MCF 10A (cell line): ENCODE data around the gene ZNF488. TPM values are rescaled to one million over a fixed set of nuclear protein-coding genes. Genes with fewer than 3 reads are reported as not detected.

Experiments
- BruUV-seq: library from RNA; stranded (reverse); fragments of 400-500 nt; replicated peaks from 2 replicates; lab custom pipeline; 2021; lab: Mats Ljungman, UMichigan
- CTCF ChIA-PET: fragments of 300-600 bp; sonication (Branson Sonifier 250); formaldehyde crosslinking; extraction: SDS; loops from one replicate; lab custom pipeline; 2021; ENCODE audit warnings: antibody characterized with exemption, inconsistent platforms; lab: Yijun Ruan, JAX
- POLR2A ChIA-PET: fragments of 300-600, 350-650 bp; sonication (Branson Sonifier 250); formaldehyde crosslinking; extraction: SDS; loops from one replicate; lab custom pipeline; 2020; ENCODE audit warnings: antibody characterized with exemption, inconsistent platforms; lab: Yijun Ruan, JAX
- DNase-seq: peaks from one replicate; pipeline ENCODE4 v3.0.0-alpha.2; 2018; ENCODE audit not compliant: unreplicated experiment
- H3K27ac Mint-ChIP-seq: one replicate; pipeline ENCODE4 v1.8.0; 2022; ENCODE audit warnings: mild to moderate bottlenecking, low read depth, mixed read lengths; ENCODE audit not compliant: unreplicated experiment
- H3K27me3 Mint-ChIP-seq: one replicate; pipeline ENCODE4 v1.8.0; 2022; ENCODE audit warnings: mixed read lengths; ENCODE audit not compliant: insufficient read depth, unreplicated experiment
- H3K36me3 Mint-ChIP-seq: one replicate; pipeline ENCODE4 v1.8.0; 2022; ENCODE audit warnings: mild to moderate bottlenecking, moderate library complexity, mixed read lengths; ENCODE audit not compliant: insufficient read depth, unreplicated experiment
- H3K4me1 Mint-ChIP-seq: one replicate; pipeline ENCODE4 v1.8.0; 2022; ENCODE audit warnings: mixed read lengths; ENCODE audit not compliant: insufficient read depth, unreplicated experiment
- H3K4me3 Mint-ChIP-seq: one replicate; pipeline ENCODE4 v1.8.0; 2022; ENCODE audit warnings: mild to moderate bottlenecking, moderate library complexity, mixed read lengths; ENCODE audit not compliant: unreplicated experiment
- H3K9me3 Mint-ChIP-seq: one replicate; pipeline ENCODE4 v1.8.0; 2022; ENCODE audit warnings: mixed read lengths; ENCODE audit not compliant: unreplicated experiment
- intact Hi-C: fragments of 100-400 bp; cut with micrococcal nuclease; formaldehyde crosslinking; loops from 2 replicates; pipeline ENCODE4 v1.14.1; 2022
- total RNA-seq: library from RNA; stranded (reverse); gene quantifications from 2 replicates; pipeline ENCODE4 v1.2.3, GENCODE V29; 2022
- TF ChIP-seq, protein P1 (sequence below): fragments of 200-600 bp; IDR thresholded peaks from one replicate; pipeline ENCODE4 v1.8.0; 2022; ENCODE audit warnings: antibody characterized with exemption, mild to moderate bottlenecking; ENCODE audit not compliant: unreplicated experiment

ZNF488 gene
- total RNA-seq, 1 experiment from 2014 or later, result 0.12 TPM

DNA sequence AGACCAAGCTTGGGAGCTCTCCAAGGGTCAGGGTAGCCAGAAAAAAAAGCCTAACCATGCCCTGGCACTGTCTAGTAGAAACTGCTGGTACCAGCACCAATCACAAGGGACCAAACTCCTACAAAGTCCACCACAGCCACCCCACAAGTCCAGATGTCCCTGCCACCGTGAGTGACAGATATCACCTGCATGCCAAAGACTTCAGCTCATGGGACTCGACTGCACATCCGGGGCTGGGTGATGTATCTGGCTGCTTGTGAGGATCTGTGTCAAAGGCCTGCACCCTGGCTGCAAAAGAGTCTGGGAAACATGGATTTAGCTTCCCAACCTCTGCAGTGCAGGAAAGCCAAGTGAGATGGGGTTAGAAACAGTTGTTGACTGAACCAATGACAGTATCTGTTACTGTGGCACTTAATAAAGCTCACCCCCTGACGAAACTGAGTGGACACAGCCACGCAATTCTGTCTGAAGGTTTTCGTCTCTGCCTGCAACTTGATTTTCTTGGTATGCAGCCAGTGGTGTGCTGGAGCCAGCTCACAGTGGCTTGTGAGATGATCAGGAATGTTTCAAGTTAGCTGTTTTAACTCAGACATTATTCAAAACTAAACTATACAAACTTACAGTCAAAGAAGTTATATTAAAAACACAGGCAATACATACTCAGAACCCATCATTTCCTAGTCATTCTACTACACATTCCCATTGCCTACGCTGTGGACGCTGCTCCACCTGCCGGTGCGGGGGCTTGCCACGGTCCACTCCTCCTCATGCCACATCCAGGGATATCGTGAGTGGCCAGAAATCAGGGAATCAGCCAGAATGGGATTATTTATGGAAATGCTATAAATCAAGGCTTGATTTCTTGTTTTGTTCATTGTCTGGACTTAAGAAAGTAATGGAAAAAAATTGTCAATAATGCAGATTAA, 9.2 kb downstream of the ZNF488 start:
- Mint-ChIP-seq H3K4me1 (peaks cover 8% of the 10 kb centered on the region), H3K4me3 (no peak overlapping the region), H3K27me3 (peaks cover 37% of the 10 kb centered on the region), H3K27ac (no peak overlapping the region), H3K9me3 (no peaks in the 10 kb centered on the region), H3K36me3 (no peaks in the 10 kb centered on the region)
- no peak for DNase-seq
- intact Hi-C loops, result no loop called here
- CTCF ChIA-PET, result interaction anchor here (0.7 to 6.3 kb wide), 4 partner anchors 10 to 351 kb away, joined by 3 to 48 read pairs (median 5); no protein-coding TSS in a partner anchor
- TF ChIP-seq, protein P1, sequence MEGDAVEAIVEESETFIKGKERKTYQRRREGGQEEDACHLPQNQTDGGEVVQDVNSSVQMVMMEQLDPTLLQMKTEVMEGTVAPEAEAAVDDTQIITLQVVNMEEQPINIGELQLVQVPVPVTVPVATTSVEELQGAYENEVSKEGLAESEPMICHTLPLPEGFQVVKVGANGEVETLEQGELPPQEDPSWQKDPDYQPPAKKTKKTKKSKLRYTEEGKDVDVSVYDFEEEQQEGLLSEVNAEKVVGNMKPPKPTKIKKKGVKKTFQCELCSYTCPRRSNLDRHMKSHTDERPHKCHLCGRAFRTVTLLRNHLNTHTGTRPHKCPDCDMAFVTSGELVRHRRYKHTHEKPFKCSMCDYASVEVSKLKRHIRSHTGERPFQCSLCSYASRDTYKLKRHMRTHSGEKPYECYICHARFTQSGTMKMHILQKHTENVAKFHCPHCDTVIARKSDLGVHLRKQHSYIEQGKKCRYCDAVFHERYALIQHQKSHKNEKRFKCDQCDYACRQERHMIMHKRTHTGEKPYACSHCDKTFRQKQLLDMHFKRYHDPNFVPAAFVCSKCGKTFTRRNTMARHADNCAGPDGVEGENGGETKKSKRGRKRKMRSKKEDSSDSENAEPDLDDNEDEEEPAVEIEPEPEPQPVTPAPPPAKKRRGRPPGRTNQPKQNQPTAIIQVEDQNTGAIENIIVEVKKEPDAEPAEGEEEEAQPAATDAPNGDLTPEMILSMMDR, result no peak
- no TSS peak for BruUV-seq
- POLR2A ChIA-PET, result interaction anchor here (0.6 to 1.2 kb wide), 3 partner anchors 20 to 975 kb away, joined by 3 to 4 read pairs (median 3); no protein-coding TSS in a partner anchor

DNA sequence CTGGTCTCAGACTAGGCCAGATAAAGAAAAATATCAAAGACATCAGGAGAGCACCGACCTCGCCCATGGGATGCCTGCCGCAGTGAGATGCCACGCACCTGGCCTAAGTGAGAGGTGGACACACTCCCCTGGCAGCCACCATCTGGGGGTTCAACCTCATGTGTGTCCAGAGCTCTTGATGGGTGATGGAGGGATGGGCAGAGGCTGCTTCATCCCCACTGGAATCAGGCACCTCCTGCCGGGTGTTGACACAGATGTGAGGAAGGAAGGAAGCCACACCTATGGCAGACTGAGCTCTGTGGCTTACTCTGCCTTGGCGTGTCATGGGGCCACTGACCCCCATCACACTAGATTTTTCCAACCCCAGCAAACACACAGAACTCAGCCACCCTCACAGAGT, 11.4 kb downstream of the ZNF488 start:
- no TSS peak for BruUV-seq
- CTCF ChIA-PET, result interaction anchor here (0.6 to 6.3 kb wide), 2 partner anchors 12 to 1025 kb away, joined by 3 to 48 read pairs; no protein-coding TSS in a partner anchor
- Mint-ChIP-seq H3K9me3 (no peaks in the 10 kb centered on the region), H3K4me1 (peaks cover 8% of the 10 kb centered on the region), H3K4me3 (no peak overlapping the region), H3K27ac (no peak overlapping the region), H3K27me3 (peaks cover 23% of the 10 kb centered on the region), H3K36me3 (no peaks in the 10 kb centered on the region)
- POLR2A ChIA-PET, result no interaction called here
- intact Hi-C loops, result no loop called here
- no peak for DNase-seq
- TF ChIP-seq, protein P1, result no peak

- BruUV-seq, result no TSS peak
- POLR2A ChIA-PET, result interaction anchor here (0.6 to 0.7 kb wide), 2 partner anchors 19 to 24 kb away, joined by 3 to 4 read pairs; no protein-coding TSS in a partner anchor
- CTCF ChIA-PET, result interaction anchor here (0.7 to 6.3 kb wide), 2 partner anchors 11 to 323 kb away, joined by 3 to 48 read pairs; no protein-coding TSS in a partner anchor
- Mint-ChIP-seq H3K4me3 (no peak overlapping the region), H3K27ac (no peak overlapping the region), H3K27me3 (peaks cover 14% of the 10 kb centered on the region), H3K36me3 (no peaks in the 10 kb centered on the region), H3K4me1 (no peaks in the 10 kb centered on the region), H3K9me3 (no peaks in the 10 kb centered on the region)
- DNase-seq, result no peak
- TF ChIP-seq, protein P1, result no peak
- intact Hi-C loops, result no loop called here
These were observed 12.2 kb downstream of the ZNF488 start for GRCh38 chr10:47371629-47372485.
